Gastroesophageal sphincter (tissue), 4 donors: Measurements from ENCODE around the gene CCDC40. TPM values are rescaled to one million over a fixed set of nuclear protein-coding genes. Genes with fewer than 3 reads are reported as not detected.

ENCODE experiments used
- ATAC-seq: fragments of 150-250 bp; one replicate; pipeline ENCODE4 v1.9.1; 2016; ENCODE audit warnings: mild to moderate bottlenecking, moderate library complexity
- H3K27ac ChIP-seq, 4 donors: fragments of 200-600 bp; sonication (generic) in 3 of 4; 1 replicate in 3 of 4; 2 replicates in 1 of 4; pipeline ENCODE4 v1.5.1; 2016 to 2019
- H3K27me3 ChIP-seq: fragments of 200-600 bp; sonication (generic); one replicate; pipeline ENCODE4 v1.5.1; 2019
- H3K36me3 ChIP-seq, 2 donors: fragments of 200-600 bp; sonication (generic); one replicate each; pipeline ENCODE4 v1.5.1; 2019; ENCODE audit warnings: control low read depth in 1 of 2
- H3K4me1 ChIP-seq, 3 donors: fragments of 200-600 bp; sonication (generic); 1 replicate in 2 of 3; 2 replicates in 1 of 3; pipeline ENCODE4 v1.5.1; 2016 to 2019; ENCODE audit warnings: control low read depth in 2 of 3
- H3K4me3 ChIP-seq, 2 donors: fragments of 200-600 bp; sonication (generic); one replicate each; pipeline ENCODE4 v1.5.1; 2019; ENCODE audit warnings: mild to moderate bottlenecking in 1 of 2, moderate library complexity in 1 of 2
- H3K9me3 ChIP-seq, 3 donors: fragments of 200-600 bp; sonication (generic); one replicate each; pipeline ENCODE4 v1.5.1; 2017 to 2019; ENCODE audit warnings: control low read depth in 2 of 3
- EP300 ChIP-seq: sonication (generic); formaldehyde crosslinking; IDR thresholded peaks from one replicate; pipeline ENCODE4 v1.6.1; 2017; ENCODE audit warnings: antibody characterized with exemption, mild to moderate bottlenecking
- POLR2A ChIP-seq, 2 donors: fragments of 450-650 bp; IDR thresholded peaks; one replicate each; pipeline ENCODE4 v1.6.1; 2017; ENCODE audit warnings: antibody characterized with exemption in 2 of 2, mild to moderate bottlenecking in 2 of 2, moderate library complexity in 1 of 2
- POLR2AphosphoS5 ChIP-seq: sonication (generic); formaldehyde crosslinking; IDR thresholded peaks from one replicate; pipeline ENCODE4 v1.6.1; 2017; ENCODE audit warnings: antibody characterized with exemption
- WGBS, 2 donors: methylation state at CpG; one replicate each; pipeline ENCODE4 v1.1.5; 2018; ENCODE audit warnings: low coverage in 1 of 2; 5-methylcytosine and 5-hydroxymethylcytosine counted together
- total RNA-seq, 4 donors: library from RNA; depleted of rRNA; stranded (reverse); fragments of >200 nt; gene quantifications; one replicate each; pipeline ENCODE4 v1.1.0, GENCODE V29; 2016
- TF ChIP-seq, protein P1 (sequence below), 4 experiments: fragments of 200-600 bp in 2 of 4; fragments of 450-650 bp in 2 of 4; sonication (generic) in 1 of 4; IDR thresholded peaks; one replicate each; pipeline ENCODE4 v1.5.1; 2017 to 2019; ENCODE audit warnings: antibody characterized with exemption in 4 of 4, mild to moderate bottlenecking in 2 of 4, moderate library complexity in 2 of 4

Gene CCDC40
- total RNA-seq, 4 donors from 2014 or later, result 4.3 to 17.3 (median 5.5) TPM

DNA sequence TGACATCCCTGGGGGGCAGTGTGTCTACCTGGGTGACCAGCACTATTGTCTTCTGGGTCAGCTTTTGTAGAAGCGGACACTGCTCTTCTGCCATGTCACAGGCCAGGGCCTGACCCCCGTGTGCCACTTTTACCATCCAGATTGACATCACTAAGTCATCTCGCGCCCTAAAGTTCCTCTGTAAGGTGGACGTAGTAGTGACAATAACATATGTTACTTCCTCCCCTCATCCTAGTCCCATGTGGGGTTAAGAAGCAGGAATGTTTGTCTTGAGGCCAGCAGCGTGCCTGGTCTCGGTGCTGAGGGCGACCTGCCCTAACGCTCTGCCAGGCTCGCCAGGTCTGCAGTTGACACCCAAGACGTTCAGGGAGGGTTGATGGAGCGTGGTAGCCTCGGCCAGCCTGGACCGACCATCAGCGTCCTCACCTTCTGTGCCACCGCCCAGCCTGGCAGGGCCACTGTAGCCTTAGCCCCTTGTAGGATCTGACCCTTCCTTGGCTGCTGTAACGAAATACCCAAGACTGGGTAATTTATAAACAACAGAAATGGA lies 85.7 kb downstream of the CCDC40 start:
- TF ChIP-seq EP300 (no peak), POLR2AphosphoS5 (no peak), POLR2A (IDR thresholded peaks at IDR 0.05) (no peak)
- TF ChIP-seq, protein P1, sequence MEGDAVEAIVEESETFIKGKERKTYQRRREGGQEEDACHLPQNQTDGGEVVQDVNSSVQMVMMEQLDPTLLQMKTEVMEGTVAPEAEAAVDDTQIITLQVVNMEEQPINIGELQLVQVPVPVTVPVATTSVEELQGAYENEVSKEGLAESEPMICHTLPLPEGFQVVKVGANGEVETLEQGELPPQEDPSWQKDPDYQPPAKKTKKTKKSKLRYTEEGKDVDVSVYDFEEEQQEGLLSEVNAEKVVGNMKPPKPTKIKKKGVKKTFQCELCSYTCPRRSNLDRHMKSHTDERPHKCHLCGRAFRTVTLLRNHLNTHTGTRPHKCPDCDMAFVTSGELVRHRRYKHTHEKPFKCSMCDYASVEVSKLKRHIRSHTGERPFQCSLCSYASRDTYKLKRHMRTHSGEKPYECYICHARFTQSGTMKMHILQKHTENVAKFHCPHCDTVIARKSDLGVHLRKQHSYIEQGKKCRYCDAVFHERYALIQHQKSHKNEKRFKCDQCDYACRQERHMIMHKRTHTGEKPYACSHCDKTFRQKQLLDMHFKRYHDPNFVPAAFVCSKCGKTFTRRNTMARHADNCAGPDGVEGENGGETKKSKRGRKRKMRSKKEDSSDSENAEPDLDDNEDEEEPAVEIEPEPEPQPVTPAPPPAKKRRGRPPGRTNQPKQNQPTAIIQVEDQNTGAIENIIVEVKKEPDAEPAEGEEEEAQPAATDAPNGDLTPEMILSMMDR (IDR thresholded peaks at IDR 0.05), result no peak
- ATAC-seq, result no peak
- no peaks in the 10 kb centered on the region for H3K4me1 ChIP-seq

GRCh38 chr17:80122926-80123505 lies 86.6 kb downstream of the CCDC40 start:
- ATAC-seq, result no peak
- Histone ChIP-seq H3K4me1 (no peaks in the 10 kb centered on the region), H3K27ac (no peak overlapping the region), H3K9me3 (no peaks in the 10 kb centered on the region), H3K27me3 (peaks cover 32% of the 10 kb centered on the region), H3K36me3 (peaks cover 0 to 18% of the 10 kb centered on the region in 2 donors), H3K4me3 (no peak overlapping the region)
- 100% methylated on average over 2 of the region's 6 CpGs; no CpG with 5 or more reads in 1 of the 2 donors for WGBS, 2 donors
- TF ChIP-seq POLR2A (IDR thresholded peaks at IDR 0.05) (no peak), EP300 (no peak), POLR2AphosphoS5 (no peak)
- TF ChIP-seq, protein P1 (IDR thresholded peaks at IDR 0.05), result no peak

More for the DNA sequence above, 85.7 kb downstream of the CCDC40 start:
- Histone ChIP-seq H3K36me3 (peaks cover 0 to 27% of the 10 kb centered on the region in 2 donors), H3K27me3 (peaks cover 32% of the 10 kb centered on the region), H3K9me3 (no peaks in the 10 kb centered on the region), H3K4me3 (no peak overlapping the region), H3K27ac (no peak overlapping the region)
- WGBS, 2 donors, result 89 to 100% methylated on average over 1 to 4 of the region's 17 CpGs

GRCh38 chr17:80123791-80124190 lies 87.3 kb downstream of the CCDC40 start:
- Histone ChIP-seq H3K9me3 (no peaks in the 10 kb centered on the region), H3K4me3 (no peak overlapping the region), H3K27me3 (peaks cover 32% of the 10 kb centered on the region), H3K27ac (no peak overlapping the region), H3K36me3 (peaks cover 0 to 11% of the 10 kb centered on the region in 2 donors), H3K4me1 (no peaks in the 10 kb centered on the region)
- 63 to 72% methylated on average over 8 to 10 of the region's 15 CpGs for WGBS, 2 donors
- no peak for TF ChIP-seq EP300
- TF ChIP-seq POLR2AphosphoS5, result no peak
- TF ChIP-seq, protein P1 (IDR thresholded peaks at IDR 0.05), result no peak
- TF ChIP-seq POLR2A (IDR thresholded peaks at IDR 0.05), result no peak
- ATAC-seq, result no peak

GRCh38 chr17:80124351-80124981 lies 88.0 kb downstream of the CCDC40 start:
- WGBS, 2 donors, result 27 to 45% methylated on average over 5 to 12 of the region's 15 CpGs

More at GRCh38 chr17:80124351-80124981, 88.0 kb downstream of the CCDC40 start:
- Histone ChIP-seq H3K27ac (no peak overlapping the region), H3K9me3 (no peaks in the 10 kb centered on the region), H3K36me3 (peaks cover 0 to 4% of the 10 kb centered on the region in 2 donors), H3K4me3 (no peak overlapping the region), H3K4me1 (no peaks in the 10 kb centered on the region), H3K27me3 (peaks cover 32% of the 10 kb centered on the region)
- ATAC-seq, result peak; percentile 22
- TF ChIP-seq POLR2AphosphoS5 (no peak), EP300 (no peak), POLR2A (IDR thresholded peaks at IDR 0.05) (no peak)
- TF ChIP-seq, protein P1 (IDR thresholded peaks at IDR 0.05), result peak in 1 of 4 experiments; percentile 31
